Vagina (tissue), 2 donors: ENCODE results near the gene FERMT2.

ENCODE experiments used
- POLR2A ChIP-seq, 2 donors: fragments of 450-650 bp; IDR thresholded peaks; one replicate each; pipeline ENCODE4 v1.6.1; 2017; ENCODE audit warnings: antibody characterized with exemption in 2 of 2, mild to moderate bottlenecking in 2 of 2, moderate library complexity in 2 of 2
- TF ChIP-seq, protein P1 (sequence below), 3 experiments: fragments of 450-650 bp in 2 of 3; fragments of 200-600 bp in 1 of 3; sonication (generic) in 1 of 3; IDR thresholded peaks; one replicate each; pipeline ENCODE4 v1.5.1; 2017 to 2019; ENCODE audit warnings: antibody characterized with exemption in 3 of 3, mild to moderate bottlenecking in 2 of 3, moderate library complexity in 2 of 3

DNA sequence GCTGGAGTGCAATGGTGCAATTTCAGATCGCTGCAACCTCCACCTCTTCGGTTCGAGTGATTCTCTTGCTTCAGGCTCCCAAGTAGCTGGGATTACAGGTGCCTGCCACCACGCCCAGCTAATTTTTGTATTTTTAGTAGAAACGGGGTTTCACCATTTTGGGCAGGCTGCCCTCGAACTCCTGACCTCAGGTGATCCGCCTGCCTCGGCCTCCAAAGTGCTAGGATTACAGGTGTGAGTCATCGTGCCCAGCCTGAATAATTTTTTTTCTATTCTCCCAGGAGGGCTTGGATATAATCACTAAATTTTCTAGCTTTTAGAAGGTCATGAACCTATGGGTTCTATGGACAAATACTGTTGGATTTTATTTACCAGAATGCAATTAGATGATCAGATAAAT, 114.8 kb downstream of the FERMT2 start:
- TF ChIP-seq, protein P1, sequence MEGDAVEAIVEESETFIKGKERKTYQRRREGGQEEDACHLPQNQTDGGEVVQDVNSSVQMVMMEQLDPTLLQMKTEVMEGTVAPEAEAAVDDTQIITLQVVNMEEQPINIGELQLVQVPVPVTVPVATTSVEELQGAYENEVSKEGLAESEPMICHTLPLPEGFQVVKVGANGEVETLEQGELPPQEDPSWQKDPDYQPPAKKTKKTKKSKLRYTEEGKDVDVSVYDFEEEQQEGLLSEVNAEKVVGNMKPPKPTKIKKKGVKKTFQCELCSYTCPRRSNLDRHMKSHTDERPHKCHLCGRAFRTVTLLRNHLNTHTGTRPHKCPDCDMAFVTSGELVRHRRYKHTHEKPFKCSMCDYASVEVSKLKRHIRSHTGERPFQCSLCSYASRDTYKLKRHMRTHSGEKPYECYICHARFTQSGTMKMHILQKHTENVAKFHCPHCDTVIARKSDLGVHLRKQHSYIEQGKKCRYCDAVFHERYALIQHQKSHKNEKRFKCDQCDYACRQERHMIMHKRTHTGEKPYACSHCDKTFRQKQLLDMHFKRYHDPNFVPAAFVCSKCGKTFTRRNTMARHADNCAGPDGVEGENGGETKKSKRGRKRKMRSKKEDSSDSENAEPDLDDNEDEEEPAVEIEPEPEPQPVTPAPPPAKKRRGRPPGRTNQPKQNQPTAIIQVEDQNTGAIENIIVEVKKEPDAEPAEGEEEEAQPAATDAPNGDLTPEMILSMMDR (IDR thresholded peaks at IDR 0.05), result no peak
- TF ChIP-seq POLR2A (IDR thresholded peaks at IDR 0.05), result no peak
